BE2C (cell line): ENCODE data around the gene TC2N.

Experiments
- DNase-seq: peaks from one replicate; pipeline ENCODE4 v3.0.0-alpha.2; 2020
- H3K27me3 ChIP-seq: fragments of 250-450 bp; sonication (Bioruptor Pico); 2 replicates; pipeline ENCODE4 v1.5.1; 2020; ENCODE audit warnings: mild to moderate bottlenecking
- H3K36me3 ChIP-seq: fragments of 250-450 bp; sonication (Bioruptor Pico); 2 replicates; pipeline ENCODE4 v1.5.1; 2020; ENCODE audit warnings: mild to moderate bottlenecking
- H3K4me1 ChIP-seq: fragments of 250-450 bp; sonication (Bioruptor Pico); 2 replicates; pipeline ENCODE4 v1.5.1; 2020
- H3K4me3 ChIP-seq: 2 replicates; pipeline ENCODE4 v1.5.1; 2011; ENCODE audit warnings: low read depth, low read length
- H3K9me3 ChIP-seq: fragments of 250-450 bp; sonication (Bioruptor Pico); 2 replicates; pipeline ENCODE4 v1.5.1; 2020
- TF ChIP-seq, protein P1 (sequence below): IDR thresholded peaks from 2 replicates; pipeline ENCODE4 v1.5.1; 2012; ENCODE audit warnings: mild to moderate bottlenecking, low read depth, low read length

Gene TC2N

DNA sequence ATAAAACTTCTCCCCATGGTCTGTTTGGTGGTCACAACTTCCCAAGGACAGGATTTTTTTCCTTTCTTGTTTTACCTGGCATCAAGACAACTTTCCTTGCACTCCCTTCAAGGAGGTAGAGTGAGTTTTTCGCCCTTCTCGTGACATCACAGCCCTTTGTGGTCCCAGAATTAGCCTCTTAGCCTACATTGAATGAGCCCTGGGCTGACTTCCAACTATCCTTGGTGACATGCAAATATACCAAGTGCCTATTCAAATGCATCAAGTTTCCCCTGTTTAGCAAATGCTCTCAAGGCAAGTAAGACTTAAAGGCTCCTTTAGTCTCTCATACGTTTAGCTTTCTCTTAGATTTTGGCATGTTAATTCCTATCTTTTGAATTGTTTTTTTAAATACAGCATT, 36.6 kb downstream of the TC2N start:
- Histone ChIP-seq H3K4me1 (no peaks in the 10 kb centered on the region), H3K36me3 (no peaks in the 10 kb centered on the region), H3K9me3 (no peaks in the 10 kb centered on the region), H3K4me3 (no peak overlapping the region), H3K27me3 (peaks cover 36% of the 10 kb centered on the region)
- no peak for DNase-seq
- TF ChIP-seq, protein P1, sequence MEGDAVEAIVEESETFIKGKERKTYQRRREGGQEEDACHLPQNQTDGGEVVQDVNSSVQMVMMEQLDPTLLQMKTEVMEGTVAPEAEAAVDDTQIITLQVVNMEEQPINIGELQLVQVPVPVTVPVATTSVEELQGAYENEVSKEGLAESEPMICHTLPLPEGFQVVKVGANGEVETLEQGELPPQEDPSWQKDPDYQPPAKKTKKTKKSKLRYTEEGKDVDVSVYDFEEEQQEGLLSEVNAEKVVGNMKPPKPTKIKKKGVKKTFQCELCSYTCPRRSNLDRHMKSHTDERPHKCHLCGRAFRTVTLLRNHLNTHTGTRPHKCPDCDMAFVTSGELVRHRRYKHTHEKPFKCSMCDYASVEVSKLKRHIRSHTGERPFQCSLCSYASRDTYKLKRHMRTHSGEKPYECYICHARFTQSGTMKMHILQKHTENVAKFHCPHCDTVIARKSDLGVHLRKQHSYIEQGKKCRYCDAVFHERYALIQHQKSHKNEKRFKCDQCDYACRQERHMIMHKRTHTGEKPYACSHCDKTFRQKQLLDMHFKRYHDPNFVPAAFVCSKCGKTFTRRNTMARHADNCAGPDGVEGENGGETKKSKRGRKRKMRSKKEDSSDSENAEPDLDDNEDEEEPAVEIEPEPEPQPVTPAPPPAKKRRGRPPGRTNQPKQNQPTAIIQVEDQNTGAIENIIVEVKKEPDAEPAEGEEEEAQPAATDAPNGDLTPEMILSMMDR: no peak

DNA sequence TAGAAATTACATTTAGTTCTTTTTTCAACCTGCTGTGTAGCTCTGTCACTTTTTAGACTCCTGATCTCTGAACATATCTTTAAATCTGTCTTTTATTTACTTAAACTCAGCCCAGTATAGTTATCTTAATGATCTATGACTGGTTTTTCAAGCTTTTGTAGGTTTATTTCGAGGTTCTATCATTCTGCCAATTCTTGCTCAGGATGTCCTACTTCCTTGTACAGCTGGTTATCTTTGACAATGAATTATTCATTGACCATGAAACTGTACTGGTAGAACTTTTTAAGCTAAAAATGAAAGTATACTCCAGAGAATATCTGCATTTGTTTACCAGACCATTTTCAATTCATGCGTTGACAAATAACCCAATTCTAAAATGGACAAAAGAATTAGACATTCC, 37.8 kb downstream of the TC2N start:
- no peaks in the 10 kb centered on the region for H3K9me3 ChIP-seq
- DNase-seq: no peak
- no peak overlapping the region for H3K4me3 ChIP-seq
- H3K27me3 ChIP-seq: peaks cover 24% of the 10 kb centered on the region
- TF ChIP-seq, protein P1: no peak
- no peaks in the 10 kb centered on the region for H3K4me1 ChIP-seq
- no peaks in the 10 kb centered on the region for H3K36me3 ChIP-seq

DNA sequence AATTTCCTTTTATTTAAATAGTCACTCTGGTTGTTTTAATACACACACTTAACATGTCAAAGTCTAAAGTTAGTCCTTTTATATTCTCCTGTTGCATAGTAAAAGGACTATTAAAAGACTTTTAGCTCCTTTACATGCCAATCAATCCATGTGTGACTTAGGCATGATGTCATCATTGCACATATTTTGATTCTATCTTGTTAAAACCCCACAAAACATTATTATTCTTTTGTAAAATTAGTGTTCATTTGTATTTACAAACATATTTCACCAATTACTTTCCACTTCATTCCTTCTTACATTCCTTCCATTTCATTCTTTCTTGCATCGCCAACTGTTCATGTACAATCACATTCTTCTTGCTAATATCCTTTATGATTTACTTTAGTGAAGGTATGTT, 39.6 kb downstream of the TC2N start:
- Histone ChIP-seq H3K27me3 (peaks cover 12% of the 10 kb centered on the region; the same call in 1 of the 2 replicates), H3K36me3 (no peaks in the 10 kb centered on the region), H3K4me1 (no peaks in the 10 kb centered on the region), H3K4me3 (no peak overlapping the region), H3K9me3 (no peaks in the 10 kb centered on the region)
- TF ChIP-seq, protein P1: no peak
- DNase-seq: no peak

DNA sequence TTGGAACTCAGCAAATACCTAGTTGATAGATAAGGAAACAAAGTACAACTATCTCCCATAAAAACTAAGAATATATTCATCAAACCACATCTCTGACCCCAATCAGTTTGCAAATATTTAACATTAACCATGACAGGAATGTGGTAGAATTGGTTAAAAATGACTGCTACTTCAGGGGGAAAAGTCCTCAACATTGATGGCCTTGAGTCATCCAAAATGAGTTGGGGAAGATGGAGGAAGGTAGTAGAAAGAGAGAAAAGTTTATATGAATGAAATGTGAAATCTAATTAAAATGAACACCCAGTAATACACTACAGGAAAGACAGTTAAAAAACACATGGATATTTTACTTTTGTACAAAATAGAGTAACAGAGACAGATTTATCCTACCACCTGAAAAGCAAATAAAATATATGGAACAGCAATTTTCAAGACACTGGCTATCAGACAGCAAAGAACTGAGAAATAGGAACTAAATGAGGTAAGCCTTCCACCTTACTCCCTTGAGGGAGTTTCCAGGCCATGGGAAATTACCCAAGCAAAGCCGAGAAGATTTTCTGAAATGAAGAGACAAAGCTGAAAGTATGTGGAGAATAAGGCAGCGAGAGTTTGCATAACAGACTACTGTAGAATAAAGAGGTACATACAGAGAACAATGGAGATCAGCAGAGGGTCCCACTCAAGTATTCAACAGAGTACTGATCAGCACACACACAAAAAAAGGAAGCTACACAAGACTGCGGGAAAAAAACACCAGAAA, 49.6 kb downstream of the TC2N start:
- Histone ChIP-seq H3K9me3 (no peaks in the 10 kb centered on the region), H3K27me3 (no peaks in the 10 kb centered on the region; the same call in none of the 2 replicates), H3K4me3 (no peak overlapping the region), H3K36me3 (no peaks in the 10 kb centered on the region), H3K4me1 (no peaks in the 10 kb centered on the region)
- TF ChIP-seq, protein P1: no peak
- no peak for DNase-seq

DNA sequence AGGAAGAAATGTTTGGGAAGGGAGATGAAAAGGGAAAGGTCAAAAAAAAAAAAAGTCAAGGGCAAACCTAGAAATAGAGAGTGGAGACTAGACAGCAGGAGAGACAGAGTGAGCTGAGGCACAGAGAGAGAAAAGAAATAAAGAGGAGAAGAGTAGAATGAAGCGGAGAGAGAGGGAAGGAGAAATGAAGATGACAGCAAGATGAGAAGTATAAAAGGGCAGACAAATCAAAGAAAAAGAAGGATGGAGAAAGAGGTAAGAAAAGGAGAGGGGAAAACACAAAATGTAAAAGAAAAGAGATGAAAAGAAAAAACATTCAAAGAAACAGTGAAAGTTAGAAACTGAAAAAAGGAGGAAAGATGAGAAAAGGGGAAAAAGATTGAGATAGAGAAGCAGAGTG, 53.0 kb downstream of the TC2N start:
- Histone ChIP-seq H3K27me3 (no peaks in the 10 kb centered on the region; the same call in none of the 2 replicates), H3K9me3 (no peaks in the 10 kb centered on the region), H3K4me3 (no peak overlapping the region), H3K4me1 (no peaks in the 10 kb centered on the region), H3K36me3 (no peaks in the 10 kb centered on the region)
- TF ChIP-seq, protein P1: no peak
- DNase-seq: no peak

DNA sequence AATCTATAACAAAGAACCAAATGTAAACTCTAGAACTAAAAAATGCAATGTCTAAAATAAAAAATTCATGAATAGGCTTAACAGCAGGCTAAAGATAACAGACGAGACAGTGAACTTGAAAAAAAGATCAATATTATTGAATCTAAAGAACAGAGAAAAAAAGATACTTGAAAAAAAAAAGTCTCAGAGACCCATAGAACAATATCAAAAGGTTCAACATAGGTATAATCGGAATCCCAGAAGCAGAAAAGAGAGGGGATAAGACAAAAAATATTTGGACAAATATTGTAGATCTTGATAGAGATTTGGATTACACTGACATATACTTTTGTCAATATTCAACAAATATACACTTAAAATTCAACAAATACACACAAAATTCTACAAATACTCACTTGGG, 56.6 kb downstream of the TC2N start:
- H3K36me3 ChIP-seq: no peaks in the 10 kb centered on the region
- TF ChIP-seq, protein P1: no peak

More for the DNA sequence above, 56.6 kb downstream of the TC2N start:
- Histone ChIP-seq H3K27me3 (no peaks in the 10 kb centered on the region; the same call in 1 of the 2 replicates), H3K4me1 (no peaks in the 10 kb centered on the region), H3K4me3 (no peak overlapping the region), H3K9me3 (peaks cover 2% of the 10 kb centered on the region; the same call in 1 of the 2 replicates)
- no peak for DNase-seq
